ENCODE measurements around the gene HJURP. TPM values are rescaled to one million over a fixed set of nuclear protein-coding genes. Genes with fewer than 3 reads are reported as not detected.

The HJURP gene
- total and polyA plus RNA-seq, 2 donors (not counting 3 experiments of a cell fraction or from before 2014, with no cell fraction given): 34.4 to 60.9 TPM

GRCh38 chr2:233813236-233814055 is 40.9 kb downstream of the HJURP start:
- Histone ChIP-seq H3K4me3 (replicated peaks in 1 of 3; ENCODE audit: insufficient read depth in 1 of 3, low read depth in 1 of 3, low read length in 3 of 3) (no peak overlapping the region), H3K27me3 (ENCODE audit: control insufficient read depth in 2 of 2, insufficient read depth in 2 of 2, low read length in 2 of 2) (peaks cover 0 to 1% of the 10 kb centered on the region in 2 experiments), H3K9ac (replicated peaks; ENCODE audit: extremely low read depth, insufficient read depth, low read length) (no peak overlapping the region), H2AFZ (ENCODE audit: low read depth, low read length) (no peak overlapping the region), H3K79me2 (ENCODE audit: control insufficient read depth, insufficient read depth, low read length) (no peaks in the 10 kb centered on the region), H3K4me1 (ENCODE audit: control insufficient read depth, extremely low read depth, insufficient read depth, low read length) (no peaks in the 10 kb centered on the region), H3K9me3 (replicated peaks; ENCODE audit: control insufficient read depth, insufficient read depth, low read length) (no peaks in the 10 kb centered on the region), H3K9me1 (replicated peaks; ENCODE audit: control insufficient read depth, extremely low read depth, insufficient read depth, low read length) (no peaks in the 10 kb centered on the region), H4K20me1 (replicated peaks; ENCODE audit: control insufficient read depth, extremely low read depth, insufficient read depth, low read length) (no peaks in the 10 kb centered on the region), H3K4me2 (ENCODE audit: insufficient read depth, low read length) (no peak overlapping the region), H3K36me3 (ENCODE audit: control insufficient read depth in 2 of 2, extremely low read depth in 1 of 2, insufficient read depth in 2 of 2, low read length in 2 of 2) (no peaks in the 10 kb centered on the region), H3K27ac (ENCODE audit: insufficient read depth, low read depth, low read length) (no peak overlapping the region)
- no peak for FAIRE-seq
- no peak for TF ChIP-seq CTCF (IDR thresholded peaks at IDR 0.05; ENCODE audit: extremely low read depth in 1 of 2, insufficient read depth in 1 of 2, low read depth in 1 of 2, low read length in 2 of 2)
- no peak for TF ChIP-seq JUN (IDR thresholded peaks at IDR 0.05; ENCODE audit: borderline replicate concordance, insufficient read depth, insufficient read length, low read depth)
- no peak for TF ChIP-seq GATA2 (IDR thresholded peaks at IDR 0.05; ENCODE audit: insufficient read depth, insufficient read length, low read depth, low read length)
- TF ChIP-seq POLR2AphosphoS5 (IDR thresholded peaks at IDR 0.05; ENCODE audit: insufficient read depth, low read depth, low read length): no peak
- no peak for TF ChIP-seq MYC (IDR thresholded peaks at IDR 0.05; ENCODE audit: low read depth, low read length)
- intact Hi-C loops (cut with micrococcal nuclease) (no loop called here), dilution Hi-C loops (cut with MboI; ENCODE audit: extremely low pct_ligation_motif_present, low sequenced_read_pairs) (no loop called here)
- CTCF ChIA-PET: interaction anchor here (1.0 kb wide), 2 partner anchors 22 to 45 kb away, joined by 3 read pairs; no protein-coding TSS in a partner anchor
- BruUV-seq (replicated peaks): no TSS peak
- DNase-seq (ENCODE audit: low read depth, low spot score): no peak
- POLR2A ChIA-PET: no interaction called here
